ENCODE data around the gene GNE. TPM values are rescaled to one million over a fixed set of nuclear protein-coding genes. Genes with fewer than 3 reads are reported as not detected.

GNE gene
- total and polyA plus RNA-seq, 2 of the 8 experiments (the other 6 are each of a cell fraction or from before 2014, with no cell fraction given), result 5.1 to 11.1 TPM

DNA sequence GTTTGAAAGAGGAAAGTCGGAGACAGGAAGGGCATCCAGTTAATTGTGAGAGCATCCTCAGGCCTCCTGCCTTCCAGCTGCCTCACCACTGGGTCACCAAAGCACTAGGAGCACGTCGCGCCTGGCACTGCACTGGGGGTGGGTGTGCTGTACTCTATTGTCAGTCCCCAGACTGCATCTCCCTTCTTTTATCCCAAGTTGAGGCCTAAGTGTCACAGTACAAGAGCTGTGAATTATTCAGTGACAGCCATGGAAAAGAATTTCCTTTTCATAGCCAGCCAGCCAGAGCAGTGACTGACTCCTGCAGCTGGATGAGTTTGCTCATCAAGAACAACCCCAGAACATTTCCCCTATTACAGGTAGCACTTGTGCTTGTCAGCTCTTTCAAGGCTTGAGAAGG lies 51.2 kb downstream of the GNE start (continued):
- no peak for TF ChIP-seq CHD1 (IDR thresholded peaks at IDR 0.05; ENCODE audit: low read depth, low read length)
- no peak for TF ChIP-seq SAP30 (IDR thresholded peaks at IDR 0.05; ENCODE audit: insufficient read depth, insufficient replicate concordance, low read length)
- TF ChIP-seq, protein P1, sequence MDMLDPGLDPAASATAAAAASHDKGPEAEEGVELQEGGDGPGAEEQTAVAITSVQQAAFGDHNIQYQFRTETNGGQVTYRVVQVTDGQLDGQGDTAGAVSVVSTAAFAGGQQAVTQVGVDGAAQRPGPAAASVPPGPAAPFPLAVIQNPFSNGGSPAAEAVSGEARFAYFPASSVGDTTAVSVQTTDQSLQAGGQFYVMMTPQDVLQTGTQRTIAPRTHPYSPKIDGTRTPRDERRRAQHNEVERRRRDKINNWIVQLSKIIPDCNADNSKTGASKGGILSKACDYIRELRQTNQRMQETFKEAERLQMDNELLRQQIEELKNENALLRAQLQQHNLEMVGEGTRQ (IDR thresholded peaks at IDR 0.05; ENCODE audit: low read length), result no peak
- TF ChIP-seq CTBP2 (IDR thresholded peaks at IDR 0.05; ENCODE audit: borderline replicate concordance, insufficient read depth, insufficient read length, low read length), result no peak

Data from H1 (cell line).